PC-3 (cell line): ENCODE data around the gene MRPL20.

Source experiments
- CTCF ChIP-seq: fragments of 300-600 bp; sonication (generic); conservative IDR thresholded peaks from 2 replicates; pipeline ENCODE4 v1.5.1; 2017; ENCODE audit warnings: antibody characterized with exemption, low read depth, mild to moderate bottlenecking, low read length
- EZH2 ChIP-seq: fragments of 300-600 bp; sonication (generic); IDR thresholded peaks from one replicate; pipeline ENCODE4 v1.6.1; 2017; ENCODE audit warnings: antibody characterized with exemption, mild to moderate bottlenecking, low read length; ENCODE audit not compliant: unreplicated experiment
- EZH2phosphoT487 ChIP-seq: fragments of 300-600 bp; sonication (generic); IDR thresholded peaks from 2 replicates; pipeline ENCODE4 v1.6.1; 2018; ENCODE audit warnings: mild to moderate bottlenecking, antibody characterized with exemption, low read length, borderline replicate concordance

- TF ChIP-seq EZH2phosphoT487, result no peak
- no peak for TF ChIP-seq CTCF
- no peak for TF ChIP-seq EZH2
Observed at GRCh38 chr1:1431845-1432273, 24.8 kb upstream of the MRPL20 start.
